Epithelial cell of proximal tubule (primary cell): ENCODE data around the gene PRR14. TPM values are rescaled to one million over a fixed set of nuclear protein-coding genes. Genes with fewer than 3 reads are reported as not detected.

ENCODE experiments used
- DNase-seq: peaks from one replicate; pipeline ENCODE4 v3.0.0-alpha.2; 2011; ENCODE audit warnings: low read depth
- H3K4me3 ChIP-seq: 2 replicates; pipeline ENCODE4 v1.5.1; 2011; ENCODE audit warnings: low read depth, mild to moderate bottlenecking, low read length
- total RNA-seq: library from RNA; depleted of rRNA; stranded (reverse); fragments of >200 nt; gene quantifications from 2 replicates; pipeline ENCODE4 v1.2.3, GENCODE V29; 2015
- TF ChIP-seq, protein P1 (sequence below): conservative IDR thresholded peaks from 2 replicates; pipeline ENCODE4 v1.5.1; 2012; ENCODE audit warnings: low read depth, mild to moderate bottlenecking, low read length

The PRR14 gene
- total RNA-seq, 1 donor from 2014 or later, result 18.1 TPM

DNA sequence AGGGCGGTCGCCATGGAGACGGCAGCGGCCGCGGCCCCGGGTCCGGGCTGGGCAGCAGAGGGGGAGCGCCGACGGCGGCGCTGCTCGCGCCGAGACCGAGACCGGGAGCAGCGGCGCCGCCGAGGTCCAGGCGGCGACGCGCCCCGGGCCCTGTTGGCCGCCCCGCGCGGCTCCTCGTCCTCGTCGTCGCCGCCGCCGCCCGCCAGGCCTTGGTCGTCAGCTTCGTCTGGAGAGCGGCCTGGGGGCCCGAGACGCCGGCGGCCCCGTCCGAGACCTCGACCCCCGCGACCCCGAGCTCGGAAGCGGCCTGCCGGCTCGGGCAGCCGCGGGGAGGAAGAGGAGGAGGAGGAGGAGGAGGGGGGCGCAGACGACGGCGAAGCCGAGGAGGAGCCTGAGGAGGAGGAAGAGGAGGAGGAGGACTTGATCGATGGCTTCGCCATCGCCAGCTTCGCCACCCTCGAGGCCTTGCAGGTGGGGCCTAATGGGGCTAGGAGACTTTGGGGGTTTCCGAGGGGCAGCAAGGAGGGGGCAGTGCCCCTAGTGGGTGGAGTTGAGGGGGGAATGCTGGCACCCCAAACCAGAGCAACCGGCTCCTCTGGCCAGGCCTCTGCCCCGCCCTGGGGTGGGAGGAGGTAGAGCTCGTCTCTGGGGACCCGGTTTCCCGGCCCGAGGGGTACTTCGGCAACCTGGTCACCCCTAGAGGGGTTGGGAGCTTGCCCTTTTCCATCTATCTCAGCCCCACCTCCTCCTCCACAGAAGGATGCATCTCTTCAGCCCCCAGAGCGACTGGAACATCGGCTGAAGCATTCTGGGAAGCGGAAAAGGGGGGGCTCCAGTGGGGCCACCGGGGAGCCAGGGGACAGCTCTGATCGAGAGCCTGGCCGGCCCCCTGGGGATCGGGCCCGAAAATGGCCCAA lies 9.0 kb downstream of the PRR14 start:
- TF ChIP-seq, protein P1, sequence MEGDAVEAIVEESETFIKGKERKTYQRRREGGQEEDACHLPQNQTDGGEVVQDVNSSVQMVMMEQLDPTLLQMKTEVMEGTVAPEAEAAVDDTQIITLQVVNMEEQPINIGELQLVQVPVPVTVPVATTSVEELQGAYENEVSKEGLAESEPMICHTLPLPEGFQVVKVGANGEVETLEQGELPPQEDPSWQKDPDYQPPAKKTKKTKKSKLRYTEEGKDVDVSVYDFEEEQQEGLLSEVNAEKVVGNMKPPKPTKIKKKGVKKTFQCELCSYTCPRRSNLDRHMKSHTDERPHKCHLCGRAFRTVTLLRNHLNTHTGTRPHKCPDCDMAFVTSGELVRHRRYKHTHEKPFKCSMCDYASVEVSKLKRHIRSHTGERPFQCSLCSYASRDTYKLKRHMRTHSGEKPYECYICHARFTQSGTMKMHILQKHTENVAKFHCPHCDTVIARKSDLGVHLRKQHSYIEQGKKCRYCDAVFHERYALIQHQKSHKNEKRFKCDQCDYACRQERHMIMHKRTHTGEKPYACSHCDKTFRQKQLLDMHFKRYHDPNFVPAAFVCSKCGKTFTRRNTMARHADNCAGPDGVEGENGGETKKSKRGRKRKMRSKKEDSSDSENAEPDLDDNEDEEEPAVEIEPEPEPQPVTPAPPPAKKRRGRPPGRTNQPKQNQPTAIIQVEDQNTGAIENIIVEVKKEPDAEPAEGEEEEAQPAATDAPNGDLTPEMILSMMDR, result peak; percentile 22
- peak overlapping the region; percentile 97 for H3K4me3 ChIP-seq
- DNase-seq, result no peak

DNA sequence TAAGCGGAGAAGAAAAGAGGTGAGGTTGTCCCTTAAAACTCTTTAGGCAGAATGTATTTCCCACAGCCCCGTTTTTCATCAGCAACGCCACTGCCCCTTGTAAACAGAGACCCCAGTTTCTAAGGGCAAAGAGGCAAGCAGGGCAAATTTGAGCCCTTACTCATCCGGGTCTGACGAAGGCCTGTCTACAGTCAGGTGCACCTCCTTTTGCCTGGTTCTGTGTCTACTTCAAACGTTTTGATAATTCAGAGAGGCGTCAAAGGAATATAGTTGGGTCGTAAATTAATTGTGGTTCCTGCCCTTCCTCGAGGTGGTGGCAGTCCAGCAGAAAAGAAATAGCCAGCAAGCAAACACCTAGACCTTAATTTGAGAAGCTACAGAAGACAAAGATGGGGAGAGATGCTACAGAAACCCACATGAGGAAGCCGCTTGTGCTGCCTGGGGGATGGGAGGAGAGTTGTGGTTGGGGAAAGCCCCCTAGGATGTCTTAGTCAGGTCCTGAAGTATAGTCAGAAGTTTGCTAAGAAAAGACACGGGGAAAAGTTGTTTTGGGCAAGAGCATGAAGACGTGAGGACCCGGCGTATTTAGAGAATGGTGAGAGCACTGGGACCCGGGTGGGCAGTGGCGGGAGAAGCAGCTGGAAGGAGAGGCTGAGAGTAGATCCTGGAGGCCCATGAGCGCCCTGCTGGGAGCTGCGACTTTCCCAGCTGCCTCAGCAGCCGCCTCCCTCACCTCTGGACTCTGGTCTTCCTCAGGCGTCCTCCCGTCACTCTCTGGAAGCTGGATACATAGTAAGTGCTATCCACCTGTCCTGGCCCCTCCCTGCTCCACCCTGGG lies 9.9 kb downstream of the PRR14 start:
- TF ChIP-seq, protein P1, result no peak
- H3K4me3 ChIP-seq, result peak overlapping the region; percentile 97
- no peak for DNase-seq

DNA sequence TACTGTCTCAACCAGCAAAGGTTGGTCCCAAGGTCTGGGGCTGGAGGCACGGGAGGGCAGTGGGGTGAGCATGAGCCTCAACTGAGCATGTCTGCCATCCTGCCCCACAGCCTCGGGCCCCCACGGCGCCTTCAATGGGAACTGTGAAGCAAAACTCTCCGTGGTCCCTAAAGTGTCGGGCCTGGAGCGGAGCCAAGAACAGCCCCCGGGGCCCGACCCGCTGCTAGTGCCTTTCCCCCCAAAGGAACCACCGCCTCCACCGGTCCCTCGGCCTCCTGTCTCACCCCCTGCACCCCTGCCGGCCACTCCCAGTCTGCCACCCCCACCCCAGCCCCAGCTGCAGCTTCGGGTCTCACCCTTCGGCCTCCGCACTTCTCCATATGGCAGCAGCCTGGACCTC lies 11.7 kb downstream of the PRR14 start:
- TF ChIP-seq, protein P1, result no peak
- H3K4me3 ChIP-seq, result no peak overlapping the region
- no peak for DNase-seq

DNA sequence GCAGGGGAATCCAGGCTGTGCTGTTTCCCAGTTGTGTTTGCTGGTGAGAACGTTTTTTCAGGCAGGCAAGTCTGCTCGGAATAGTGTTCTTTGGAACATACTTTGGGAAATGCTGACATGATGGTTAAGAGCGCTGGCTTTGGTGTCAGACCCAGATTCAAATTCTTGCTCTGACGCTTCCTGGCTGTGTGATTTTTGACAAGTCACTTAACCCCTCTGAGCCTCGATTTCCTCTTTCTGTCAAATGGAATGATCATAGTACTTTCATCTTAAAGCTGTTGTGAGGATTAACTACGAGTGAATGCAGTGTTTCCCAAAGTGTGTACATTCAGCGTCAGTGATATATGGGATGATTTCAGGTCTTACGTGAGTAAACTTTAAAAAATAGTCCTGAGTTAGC lies 12.3 kb downstream of the PRR14 start:
- TF ChIP-seq, protein P1, result no peak

DNA sequence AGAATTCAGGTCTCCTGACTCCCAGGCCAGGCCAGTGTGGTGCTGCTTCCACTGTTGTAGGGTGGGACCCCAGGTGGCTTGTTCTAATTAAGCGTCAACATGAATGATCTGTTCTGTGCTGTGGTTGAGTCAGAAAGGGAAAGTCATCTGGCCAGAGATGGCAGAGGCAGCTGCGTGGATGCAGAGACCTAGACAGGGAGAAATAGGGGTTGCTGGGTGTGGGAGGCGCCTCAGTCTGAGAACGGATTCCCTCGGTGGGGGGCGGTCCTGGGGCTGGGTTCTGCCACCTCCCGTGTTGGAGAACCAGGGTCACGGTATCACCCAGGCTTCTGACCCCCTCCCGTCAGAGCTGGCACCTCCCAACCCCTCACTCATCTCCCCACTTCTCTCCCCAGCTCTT lies 13.1 kb downstream of the PRR14 start:
- TF ChIP-seq, protein P1, result no peak
- no peak overlapping the region for H3K4me3 ChIP-seq
- no peak for DNase-seq

More for the DNA sequence above, 12.3 kb downstream of the PRR14 start:
- no peak for DNase-seq
- H3K4me3 ChIP-seq, result no peak overlapping the region

DNA sequence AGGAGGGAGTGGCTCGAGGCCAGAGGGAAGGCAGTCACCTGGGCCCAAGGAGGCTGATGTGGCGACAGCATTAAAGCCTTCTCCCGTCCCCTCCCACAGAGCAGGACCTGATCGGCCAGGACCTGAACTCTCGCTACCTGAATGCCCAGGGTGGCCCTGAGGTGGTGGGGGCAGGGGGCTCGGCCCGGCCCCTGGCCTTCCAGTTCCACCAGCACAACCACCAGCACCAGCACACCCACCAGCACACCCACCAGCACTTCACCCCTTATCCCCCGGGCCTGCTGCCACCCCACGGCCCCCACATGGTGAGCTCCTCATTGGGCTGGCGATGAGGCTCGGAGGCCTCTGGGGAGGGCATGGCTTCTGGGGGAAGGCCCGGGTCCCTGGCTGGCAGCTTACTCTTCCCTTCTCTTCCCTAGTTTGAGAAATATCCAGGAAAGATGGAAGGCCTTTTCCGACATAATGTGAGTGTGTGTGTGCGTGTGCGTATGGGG lies 13.9 kb downstream of the PRR14 start:
- H3K4me3 ChIP-seq, result no peak overlapping the region
- TF ChIP-seq, protein P1, result no peak
- no peak for DNase-seq
